ENCODE data around the gene MS4A8.
"Not testable (repeated sequence)": the region's sequence is repeated elsewhere in the genome, so short reads cannot be mapped to it uniquely, and the experiment has no call there.

Gene MS4A8

DNA sequence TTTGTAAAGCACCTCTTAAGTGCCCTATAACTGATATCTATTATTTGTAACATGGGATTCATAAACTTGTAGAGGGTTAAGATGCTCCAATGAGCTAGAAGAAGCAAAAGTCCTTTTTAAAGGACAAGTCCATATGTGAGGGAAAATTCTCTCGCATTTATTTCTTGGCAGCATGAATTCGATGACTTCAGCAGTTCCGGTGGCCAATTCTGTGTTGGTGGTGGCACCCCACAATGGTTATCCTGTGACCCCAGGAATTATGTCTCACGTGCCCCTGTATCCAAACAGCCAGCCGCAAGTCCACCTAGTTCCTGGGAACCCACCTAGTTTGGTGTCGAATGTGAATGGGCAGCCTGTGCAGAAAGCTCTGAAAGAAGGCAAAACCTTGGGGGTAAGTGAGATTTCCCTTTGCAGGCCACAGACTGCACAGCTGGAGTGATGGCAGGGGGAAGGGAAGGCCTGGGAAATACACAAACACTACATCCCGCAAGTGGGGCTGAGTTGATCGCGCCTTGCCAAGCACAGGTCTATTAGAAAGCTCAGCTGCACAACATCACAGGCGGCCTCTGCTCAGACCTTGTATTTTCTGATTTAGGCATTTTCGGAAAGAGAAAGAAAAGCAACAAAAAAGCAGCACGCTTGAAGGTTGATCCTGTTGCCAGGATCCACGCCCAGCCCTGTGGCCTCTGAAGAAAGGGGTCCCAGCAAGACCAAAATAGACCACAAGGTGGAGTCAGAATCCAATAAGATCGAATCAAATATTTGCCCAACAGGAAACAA lies 1.5 kb downstream of the MS4A8 start:
- H3K27ac ChIP-seq (ENCODE audit: low read depth, low read length): no peak overlapping the region

DNA sequence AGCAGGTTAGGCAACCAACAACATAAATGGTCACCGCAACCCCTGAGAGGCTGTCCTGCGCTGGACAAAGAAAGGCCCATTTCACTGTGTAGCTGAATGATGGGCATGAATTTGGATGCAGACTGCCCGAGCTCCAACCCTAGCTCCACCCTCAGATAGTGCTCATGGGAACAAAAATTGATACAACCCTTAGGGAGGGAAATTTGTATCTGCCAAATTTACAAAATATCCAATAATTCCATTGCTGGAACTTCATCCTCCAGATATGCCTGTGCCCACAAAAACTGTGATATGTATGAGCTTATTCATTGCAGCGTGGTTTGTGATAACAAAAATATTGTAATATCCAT lies 2.0 kb downstream of the MS4A8 start:
- Histone ChIP-seq H3K9me3 (ENCODE audit: control insufficient read depth in 5 of 5, low read length in 5 of 5) (no peaks in the 10 kb centered on the region), H3K27ac (ENCODE audit: low read depth, low read length) (no peak overlapping the region), H3K9ac (ENCODE audit: low read length in 5 of 5) (no peak overlapping the region), H3K27me3 (ENCODE audit: control insufficient read depth in 5 of 5, insufficient read depth in 4 of 5, low read length in 5 of 5) (peaks cover 0 to 3% (median 0%) of the 10 kb centered on the region in 5 donors), H3K4me1 (ENCODE audit: control insufficient read depth in 5 of 5, insufficient read depth in 5 of 5, low read length in 5 of 5) (no peaks in the 10 kb centered on the region), H3K4me3 (ENCODE audit: low read depth in 1 of 5, low read length in 5 of 5) (no peak overlapping the region), H3K36me3 (ENCODE audit: control insufficient read depth in 5 of 5, insufficient read depth in 5 of 5, low read length in 5 of 5) (no peaks in the 10 kb centered on the region)

More for the DNA sequence above, 1.5 kb downstream of the MS4A8 start:
- H3K4me3 ChIP-seq (ENCODE audit: low read depth in 1 of 5, low read length in 5 of 5): no peak overlapping the region
- peaks cover 0 to 3% (median 0%) of the 10 kb centered on the region in 5 donors for H3K27me3 ChIP-seq (ENCODE audit: control insufficient read depth in 5 of 5, insufficient read depth in 4 of 5, low read length in 5 of 5)
- no peaks in the 10 kb centered on the region for H3K4me1 ChIP-seq (ENCODE audit: control insufficient read depth in 5 of 5, insufficient read depth in 5 of 5, low read length in 5 of 5)
- no peaks in the 10 kb centered on the region for H3K9me3 ChIP-seq (ENCODE audit: control insufficient read depth in 5 of 5, low read length in 5 of 5)
- no peaks in the 10 kb centered on the region for H3K36me3 ChIP-seq (ENCODE audit: control insufficient read depth in 5 of 5, insufficient read depth in 5 of 5, low read length in 5 of 5)
- H3K9ac ChIP-seq (ENCODE audit: low read length in 5 of 5): no peak overlapping the region

DNA sequence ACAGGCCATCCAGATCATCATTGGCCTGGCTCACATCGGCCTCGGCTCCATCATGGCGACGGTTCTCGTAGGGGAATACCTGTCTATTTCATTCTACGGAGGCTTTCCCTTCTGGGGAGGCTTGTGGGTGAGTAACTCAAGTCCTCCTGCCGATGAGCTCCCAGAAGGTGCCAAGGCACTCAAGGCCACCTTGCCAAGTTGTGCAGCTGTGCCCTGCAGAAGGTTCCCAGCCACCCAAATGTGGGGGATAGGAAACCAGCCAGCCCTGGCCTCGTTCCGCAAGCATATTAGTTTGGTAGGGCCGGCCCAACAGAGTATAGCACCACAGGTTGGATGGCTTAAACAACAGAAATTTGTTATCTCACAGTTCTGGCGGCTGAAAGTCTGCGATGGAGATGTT lies 4.0 kb downstream of the MS4A8 start:
- Histone ChIP-seq H3K36me3 (ENCODE audit: control insufficient read depth in 5 of 5, insufficient read depth in 5 of 5, low read length in 5 of 5) (no peaks in the 10 kb centered on the region), H3K27ac (ENCODE audit: low read depth, low read length) (no peak overlapping the region), H3K27me3 (ENCODE audit: control insufficient read depth in 5 of 5, insufficient read depth in 4 of 5, low read length in 5 of 5) (peaks cover 0 to 3% (median 0%) of the 10 kb centered on the region in 5 donors), H3K4me3 (ENCODE audit: low read depth in 1 of 5, low read length in 5 of 5) (no peak overlapping the region), H3K4me1 (ENCODE audit: control insufficient read depth in 5 of 5, insufficient read depth in 5 of 5, low read length in 5 of 5) (no peaks in the 10 kb centered on the region), H3K9me3 (ENCODE audit: control insufficient read depth in 5 of 5, low read length in 5 of 5) (no peaks in the 10 kb centered on the region), H3K9ac (ENCODE audit: low read length in 5 of 5) (no peak overlapping the region)

DNA sequence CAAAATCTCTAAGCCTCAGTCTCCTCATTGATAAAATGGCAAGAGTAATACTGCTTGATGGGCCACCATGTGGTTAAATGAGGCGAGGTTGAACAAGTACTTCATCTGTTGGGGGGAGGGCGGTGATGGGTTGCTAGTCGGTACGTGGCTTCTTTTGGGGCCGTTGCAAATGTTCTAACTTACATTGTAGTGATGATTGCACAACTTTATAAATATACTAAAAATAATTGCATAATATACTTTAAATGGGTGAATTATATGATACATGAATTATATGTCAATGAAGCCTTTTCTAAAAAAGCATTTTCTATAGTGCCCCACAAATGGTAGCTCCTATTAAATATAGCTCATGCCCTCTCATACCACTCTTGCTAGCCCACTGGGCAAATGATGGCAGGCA lies 6.5 kb downstream of the MS4A8 start:
- Histone ChIP-seq H3K36me3 (ENCODE audit: control insufficient read depth in 5 of 5, insufficient read depth in 5 of 5, low read length in 5 of 5) (no peaks in the 10 kb centered on the region), H3K9ac (ENCODE audit: low read length in 5 of 5) (no peak overlapping the region), H3K4me3 (ENCODE audit: low read depth in 1 of 5, low read length in 5 of 5) (no peak overlapping the region), H3K27me3 (ENCODE audit: control insufficient read depth in 5 of 5, insufficient read depth in 4 of 5, low read length in 5 of 5) (peaks cover 0 to 2% (median 0%) of the 10 kb centered on the region in 5 donors), H3K9me3 (ENCODE audit: control insufficient read depth in 5 of 5, low read length in 5 of 5) (no peaks in the 10 kb centered on the region), H3K27ac (ENCODE audit: low read depth, low read length) (no peak overlapping the region), H3K4me1 (ENCODE audit: control insufficient read depth in 5 of 5, insufficient read depth in 5 of 5, low read length in 5 of 5) (peaks cover 0 to 3% (median 0%) of the 10 kb centered on the region in 5 donors)

DNA sequence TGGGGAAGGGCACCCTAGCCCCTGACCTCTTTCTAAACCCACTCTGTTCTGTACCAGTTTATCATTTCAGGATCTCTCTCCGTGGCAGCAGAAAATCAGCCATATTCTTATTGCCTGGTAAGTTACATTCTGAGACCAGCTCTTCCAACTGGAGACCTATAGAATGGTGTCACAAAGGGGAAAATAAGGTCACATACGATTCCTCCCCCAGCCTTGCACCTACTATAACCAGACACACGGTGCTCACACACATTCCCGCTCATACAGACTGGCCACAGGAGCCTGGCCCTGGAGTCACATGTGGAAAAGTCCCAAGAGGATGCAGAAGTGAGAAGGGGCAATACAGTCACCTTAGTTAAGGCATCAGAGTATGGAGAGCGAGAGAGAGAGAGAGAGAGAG lies 7.5 kb downstream of the MS4A8 start:
- Histone ChIP-seq H3K9me3 (ENCODE audit: control insufficient read depth in 5 of 5, low read length in 5 of 5) (no peaks in the 10 kb centered on the region), H3K4me3 (ENCODE audit: low read depth in 1 of 5, low read length in 5 of 5) (no peak overlapping the region), H3K36me3 (ENCODE audit: control insufficient read depth in 5 of 5, insufficient read depth in 5 of 5, low read length in 5 of 5) (no peaks in the 10 kb centered on the region), H3K9ac (ENCODE audit: low read length in 5 of 5) (no peak overlapping the region), H3K27me3 (ENCODE audit: control insufficient read depth in 5 of 5, insufficient read depth in 4 of 5, low read length in 5 of 5) (no peaks in the 10 kb centered on the region), H3K4me1 (ENCODE audit: control insufficient read depth in 5 of 5, insufficient read depth in 5 of 5, low read length in 5 of 5) (peaks cover 0 to 3% (median 0%) of the 10 kb centered on the region in 5 donors), H3K27ac (ENCODE audit: low read depth, low read length) (no peak overlapping the region)

- H3K9ac ChIP-seq (ENCODE audit: low read length in 5 of 5): no peak overlapping the region
- H3K27ac ChIP-seq (ENCODE audit: low read depth, low read length): no peak overlapping the region
- H3K27me3 ChIP-seq (ENCODE audit: control insufficient read depth in 5 of 5, insufficient read depth in 4 of 5, low read length in 5 of 5): no peaks in the 10 kb centered on the region
- H3K36me3 ChIP-seq (ENCODE audit: control insufficient read depth in 5 of 5, insufficient read depth in 5 of 5, low read length in 5 of 5): no peaks in the 10 kb centered on the region
- H3K9me3 ChIP-seq (ENCODE audit: control insufficient read depth in 5 of 5, low read length in 5 of 5): no peaks in the 10 kb centered on the region
- H3K4me3 ChIP-seq (ENCODE audit: low read depth in 1 of 5, low read length in 5 of 5): no peak overlapping the region
- H3K4me1 ChIP-seq (ENCODE audit: control insufficient read depth in 5 of 5, insufficient read depth in 5 of 5, low read length in 5 of 5): peaks cover 0 to 3% (median 0%) of the 10 kb centered on the region in 5 donors
These were observed 11.1 kb downstream of the MS4A8 start for GRCh38 chr11:60710482-60710881.

- Histone ChIP-seq H3K4me1 (ENCODE audit: control insufficient read depth in 5 of 5, insufficient read depth in 5 of 5, low read length in 5 of 5) (peaks cover 0 to 3% (median 0%) of the 10 kb centered on the region in 5 donors), H3K27ac (ENCODE audit: low read depth, low read length) (no peak overlapping the region), H3K9ac (ENCODE audit: low read length in 5 of 5) (no peak overlapping the region), H3K36me3 (ENCODE audit: control insufficient read depth in 5 of 5, insufficient read depth in 5 of 5, low read length in 5 of 5) (no peaks in the 10 kb centered on the region), H3K4me3 (ENCODE audit: low read depth in 1 of 5, low read length in 5 of 5) (no peak overlapping the region), H3K27me3 (ENCODE audit: control insufficient read depth in 5 of 5, insufficient read depth in 4 of 5, low read length in 5 of 5) (no peaks in the 10 kb centered on the region), H3K9me3 (ENCODE audit: control insufficient read depth in 5 of 5, low read length in 5 of 5) (no peaks in the 10 kb centered on the region)
These were observed 11.9 kb downstream of the MS4A8 start for GRCh38 chr11:60711276-60711675.

- H3K4me1 ChIP-seq (ENCODE audit: control insufficient read depth in 5 of 5, insufficient read depth in 5 of 5, low read length in 5 of 5); H3K36me3 ChIP-seq (ENCODE audit: control insufficient read depth in 5 of 5, insufficient read depth in 5 of 5, low read length in 5 of 5); H3K27me3 ChIP-seq (ENCODE audit: control insufficient read depth in 5 of 5, insufficient read depth in 4 of 5, low read length in 5 of 5); H3K27ac ChIP-seq (ENCODE audit: low read depth, low read length); H3K9ac ChIP-seq (ENCODE audit: low read length in 5 of 5); H3K4me3 ChIP-seq (ENCODE audit: low read depth in 1 of 5, low read length in 5 of 5); H3K9me3 ChIP-seq (ENCODE audit: control insufficient read depth in 5 of 5, low read length in 5 of 5): not testable (repeated sequence)
These were observed 14.0 kb downstream of the MS4A8 start for GRCh38 chr11:60713423-60713822.

GRCh38 chr11:60717956-60718355 lies 18.5 kb downstream of the MS4A8 start:
- H3K9me3 ChIP-seq (ENCODE audit: control insufficient read depth in 5 of 5, low read length in 5 of 5): peaks cover 0 to 11% (median 4%) of the 10 kb centered on the region in 5 donors
- no peak overlapping the region for H3K4me3 ChIP-seq (ENCODE audit: low read depth in 1 of 5, low read length in 5 of 5)
- H3K4me1 ChIP-seq (ENCODE audit: control insufficient read depth in 5 of 5, insufficient read depth in 5 of 5, low read length in 5 of 5): no peaks in the 10 kb centered on the region
- H3K27me3 ChIP-seq (ENCODE audit: control insufficient read depth in 5 of 5, insufficient read depth in 4 of 5, low read length in 5 of 5): no peaks in the 10 kb centered on the region
- no peak overlapping the region for H3K27ac ChIP-seq (ENCODE audit: low read depth, low read length)
- H3K36me3 ChIP-seq (ENCODE audit: control insufficient read depth in 5 of 5, insufficient read depth in 5 of 5, low read length in 5 of 5): no peaks in the 10 kb centered on the region
- H3K9ac ChIP-seq (ENCODE audit: low read length in 5 of 5): no peak overlapping the region

DNA sequence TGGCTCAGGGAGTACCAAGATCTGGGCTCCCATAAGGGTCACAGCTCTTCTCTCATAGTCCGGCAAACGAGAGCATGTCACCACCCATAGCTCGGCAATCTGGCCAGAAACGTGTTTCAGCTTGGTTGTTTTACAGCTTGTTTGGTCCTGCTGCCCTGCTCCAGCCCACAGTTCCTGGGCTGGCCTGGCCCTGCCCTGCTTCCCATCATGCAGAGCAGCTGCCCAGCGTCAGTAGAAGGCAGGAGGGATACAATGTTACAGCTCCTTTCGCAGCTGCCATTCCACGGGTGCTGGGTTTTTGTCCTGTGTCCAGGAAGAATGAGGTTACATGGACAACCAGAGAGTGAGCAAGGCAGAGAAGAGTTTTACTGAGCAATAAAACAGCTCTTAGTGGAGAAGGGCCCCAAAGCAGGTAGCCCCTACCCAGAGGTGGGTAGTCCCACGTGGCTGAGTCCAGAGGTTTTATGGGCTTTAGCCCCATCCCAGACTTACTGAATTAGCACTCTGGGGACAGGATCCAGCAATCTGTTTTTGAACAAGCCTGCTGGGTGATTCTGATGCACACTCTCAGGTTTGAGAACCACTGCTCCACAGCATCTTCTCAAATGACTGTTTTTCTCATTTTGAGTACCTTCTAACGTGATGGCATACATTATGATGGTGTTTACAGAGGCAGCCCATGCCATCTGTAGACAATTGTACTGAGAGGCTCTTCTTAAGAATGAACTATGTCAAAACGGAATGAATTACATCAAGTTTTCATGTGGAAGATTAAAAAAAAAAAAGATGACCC lies 19.3 kb downstream of the MS4A8 start:
- Histone ChIP-seq H3K36me3 (ENCODE audit: control insufficient read depth in 5 of 5, insufficient read depth in 5 of 5, low read length in 5 of 5) (no peaks in the 10 kb centered on the region), H3K27me3 (ENCODE audit: control insufficient read depth in 5 of 5, insufficient read depth in 4 of 5, low read length in 5 of 5) (no peaks in the 10 kb centered on the region), H3K4me1 (ENCODE audit: control insufficient read depth in 5 of 5, insufficient read depth in 5 of 5, low read length in 5 of 5) (no peaks in the 10 kb centered on the region), H3K9ac (ENCODE audit: low read length in 5 of 5) (no peak overlapping the region), H3K4me3 (ENCODE audit: low read depth in 1 of 5, low read length in 5 of 5) (no peak overlapping the region), H3K9me3 (ENCODE audit: control insufficient read depth in 5 of 5, low read length in 5 of 5) (peaks cover 0 to 11% (median 4%) of the 10 kb centered on the region in 5 donors), H3K27ac (ENCODE audit: low read depth, low read length) (no peak overlapping the region)
